Sigmoid colon (tissue), 4 donors: ENCODE data around the gene KLHL3.

Experiments
- POLR2A ChIP-seq, 2 donors: fragments of 450-650 bp; IDR thresholded peaks; one replicate each; pipeline ENCODE4 v1.6.1; 2016; ENCODE audit warnings: antibody characterized with exemption in 2 of 2, mild to moderate bottlenecking in 2 of 2, moderate library complexity in 2 of 2
- POLR2AphosphoS5 ChIP-seq, 4 donors: sonication (generic); formaldehyde crosslinking; IDR thresholded peaks; one replicate each; pipeline ENCODE4 v1.6.1; 2017; ENCODE audit warnings: antibody characterized with exemption in 4 of 4
- TF ChIP-seq, protein P1 (sequence below), 4 experiments: fragments of 450-650 bp in 3 of 4; fragments of 200-600 bp in 1 of 4; IDR thresholded peaks; one replicate each; pipeline ENCODE4 v1.5.1; 2016 to 2019; ENCODE audit warnings: antibody characterized with exemption in 4 of 4, mild to moderate bottlenecking in 3 of 4, moderate library complexity in 2 of 4

DNA sequence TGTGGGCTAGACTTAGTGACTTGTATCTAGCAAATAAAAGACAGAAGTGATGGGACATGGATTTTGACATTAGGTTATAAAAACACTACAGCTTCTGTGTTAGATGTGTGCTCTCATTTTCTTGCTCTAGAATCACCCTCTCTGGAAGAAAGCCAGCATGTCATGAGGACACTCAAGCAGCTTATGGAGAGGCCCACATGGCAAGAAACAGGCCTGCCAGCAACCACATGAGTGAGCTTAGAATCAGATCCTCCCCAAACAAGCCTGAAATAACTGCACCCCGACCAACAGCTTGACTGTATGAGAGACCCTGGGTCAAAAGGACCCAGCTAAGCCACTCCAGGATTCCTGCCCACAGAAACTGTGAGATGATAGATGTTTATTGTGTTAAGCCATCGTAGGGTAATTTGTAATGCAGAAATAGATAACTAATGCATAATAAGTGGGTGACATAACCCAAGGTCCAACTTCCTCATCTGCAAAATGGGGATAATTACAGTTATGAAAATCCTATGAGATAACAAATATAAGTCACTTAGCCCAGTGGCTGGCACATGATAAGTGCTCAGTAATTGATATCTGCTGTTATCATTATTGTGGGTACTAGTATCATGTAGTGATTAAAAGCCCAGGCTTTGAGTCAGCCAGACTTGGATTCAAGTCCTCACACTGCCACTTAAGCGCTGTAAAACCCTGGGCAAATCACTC lies 86.5 kb downstream of the KLHL3 start:
- TF ChIP-seq POLR2A (IDR thresholded peaks at IDR 0.05), result no peak
- TF ChIP-seq, protein P1, sequence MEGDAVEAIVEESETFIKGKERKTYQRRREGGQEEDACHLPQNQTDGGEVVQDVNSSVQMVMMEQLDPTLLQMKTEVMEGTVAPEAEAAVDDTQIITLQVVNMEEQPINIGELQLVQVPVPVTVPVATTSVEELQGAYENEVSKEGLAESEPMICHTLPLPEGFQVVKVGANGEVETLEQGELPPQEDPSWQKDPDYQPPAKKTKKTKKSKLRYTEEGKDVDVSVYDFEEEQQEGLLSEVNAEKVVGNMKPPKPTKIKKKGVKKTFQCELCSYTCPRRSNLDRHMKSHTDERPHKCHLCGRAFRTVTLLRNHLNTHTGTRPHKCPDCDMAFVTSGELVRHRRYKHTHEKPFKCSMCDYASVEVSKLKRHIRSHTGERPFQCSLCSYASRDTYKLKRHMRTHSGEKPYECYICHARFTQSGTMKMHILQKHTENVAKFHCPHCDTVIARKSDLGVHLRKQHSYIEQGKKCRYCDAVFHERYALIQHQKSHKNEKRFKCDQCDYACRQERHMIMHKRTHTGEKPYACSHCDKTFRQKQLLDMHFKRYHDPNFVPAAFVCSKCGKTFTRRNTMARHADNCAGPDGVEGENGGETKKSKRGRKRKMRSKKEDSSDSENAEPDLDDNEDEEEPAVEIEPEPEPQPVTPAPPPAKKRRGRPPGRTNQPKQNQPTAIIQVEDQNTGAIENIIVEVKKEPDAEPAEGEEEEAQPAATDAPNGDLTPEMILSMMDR (IDR thresholded peaks at IDR 0.05), result no peak
- TF ChIP-seq POLR2AphosphoS5 (IDR thresholded peaks at IDR 0.05), result no peak
